HEK293 (cell line): Measurements from ENCODE around the gene ZSCAN31.

ENCODE experiments used
- CTCF ChIA-PET: fragments of 350-600 bp; formaldehyde crosslinking; extraction: SDS; loops from one replicate; lab custom pipeline; 2021; ENCODE audit warnings: antibody characterized with exemption; lab: Yijun Ruan, JAX
- POLR2A ChIA-PET: fragments of 300-600 bp; formaldehyde crosslinking; extraction: SDS; loops from one replicate; lab custom pipeline; 2020; ENCODE audit warnings: antibody characterized with exemption, inconsistent platforms; lab: Yijun Ruan, JAX
- H3K27ac ChIP-seq: fragments of 200-500 bp; sonication (Bioruptor generic); 2 replicates; pipeline ENCODE4 v1.5.1; 2014; ENCODE audit warnings: low read depth, low read length, control low read depth, inconsistent platforms; ENCODE audit errors: extremely low read depth
- H3K36me3 ChIP-seq, 2 experiments: fragments of 200-500 bp in 1 of 2; sonication (Bioruptor generic) in 1 of 2; 1 replicate in 1 of 2; 2 replicates in 1 of 2; pipeline ENCODE4 v1.5.1; 2014 to 2017; ENCODE audit warnings: inconsistent platforms in 2 of 2, low read length in 2 of 2; ENCODE audit not compliant: control insufficient read depth in 2 of 2, insufficient read depth in 1 of 2
- H3K4me1 ChIP-seq: fragments of 200-500 bp; sonication (Bioruptor generic); 2 replicates; pipeline ENCODE4 v1.5.1; 2014; ENCODE audit warnings: mild to moderate bottlenecking, low read length, inconsistent platforms; ENCODE audit not compliant: control insufficient read depth, insufficient read depth
- H3K4me3 ChIP-seq: 2 replicates; pipeline ENCODE4 v1.5.1; 2011; ENCODE audit warnings: low read depth, mild to moderate bottlenecking, control low read depth, low read length, moderate library complexity
- H3K9me3 ChIP-seq: fragments of 200-500 bp; sonication (Bioruptor generic); 2 replicates; pipeline ENCODE4 v1.5.1; 2014; ENCODE audit warnings: low read depth, low read length, inconsistent platforms; ENCODE audit not compliant: control insufficient read depth, insufficient read depth
- EGR2 ChIP-seq: fragments of 450-650 bp; formaldehyde crosslinking; IDR thresholded peaks from 2 replicates; pipeline ENCODE4 v1.5.1; 2016; ENCODE audit warnings: low read depth, missing biosample characterization, missing genetic modification characterization
- GLI4 ChIP-seq: fragments of 450-650 bp; formaldehyde crosslinking; IDR thresholded peaks from 2 replicates; pipeline ENCODE4 v1.5.1; 2016; ENCODE audit warnings: missing biosample characterization, missing genetic modification characterization
- IKZF3 ChIP-seq: fragments of 450-650 bp; IDR thresholded peaks from 2 replicates; pipeline ENCODE4 v1.5.0; 2018; ENCODE audit warnings: missing biosample characterization, mild to moderate bottlenecking, missing genetic modification characterization, moderate library complexity
- YY1 ChIP-seq: fragments of 450-650 bp; formaldehyde crosslinking; IDR thresholded peaks from 2 replicates; pipeline ENCODE4 v1.5.1; 2018; ENCODE audit warnings: missing biosample characterization, missing genetic modification characterization
- ZBTB7A ChIP-seq: fragments of 450-650 bp; formaldehyde crosslinking; IDR thresholded peaks from 2 replicates; pipeline ENCODE4 v1.5.1; 2016; ENCODE audit warnings: low read depth, missing biosample characterization, missing genetic modification characterization
- ZNF114 ChIP-seq: fragments of 450-650 bp; formaldehyde crosslinking; IDR thresholded peaks from 2 replicates; pipeline ENCODE4 v1.5.0; 2017; ENCODE audit warnings: missing biosample characterization, missing genetic modification characterization
- ZNF138 ChIP-seq: fragments of 450-650 bp; formaldehyde crosslinking; IDR thresholded peaks from 2 replicates; pipeline ENCODE4 v1.5.1; 2016; ENCODE audit warnings: missing biosample characterization, missing genetic modification characterization, borderline replicate concordance
- ZNF140 ChIP-seq: fragments of 450-650 bp; formaldehyde crosslinking; IDR thresholded peaks from 2 replicates; pipeline ENCODE4 v1.5.1; 2016; ENCODE audit warnings: missing biosample characterization, missing genetic modification characterization
- ZNF18 ChIP-seq: fragments of 450-650 bp; formaldehyde crosslinking; IDR thresholded peaks from 2 replicates; pipeline ENCODE4 v1.5.1; 2016; ENCODE audit warnings: missing biosample characterization, missing genetic modification characterization
- ZNF239 ChIP-seq: fragments of 450-650 bp; formaldehyde crosslinking; IDR thresholded peaks from 2 replicates; pipeline ENCODE4 v1.5.1; 2016; ENCODE audit warnings: missing biosample characterization, missing genetic modification characterization
- ZNF248 ChIP-seq: fragments of 450-650 bp; formaldehyde crosslinking; IDR thresholded peaks from 2 replicates; pipeline ENCODE4 v1.5.1; 2017; ENCODE audit warnings: missing biosample characterization, missing genetic modification characterization
- ZNF302 ChIP-seq: fragments of 450-650 bp; formaldehyde crosslinking; IDR thresholded peaks from 2 replicates; pipeline ENCODE4 v1.5.1; 2016; ENCODE audit warnings: missing biosample characterization, missing genetic modification characterization, low read depth
- ZNF311 ChIP-seq: fragments of 450-650 bp; formaldehyde crosslinking; IDR thresholded peaks from 2 replicates; pipeline ENCODE4 v1.5.1; 2017; ENCODE audit warnings: missing biosample characterization, missing genetic modification characterization, borderline replicate concordance
- ZNF341 ChIP-seq: fragments of 450-650 bp; formaldehyde crosslinking; IDR thresholded peaks from 2 replicates; pipeline ENCODE4; 2016; ENCODE audit warnings: low read depth, missing biosample characterization, missing genetic modification characterization
- ZNF488 ChIP-seq: fragments of 450-650 bp; formaldehyde crosslinking; IDR thresholded peaks from 2 replicates; pipeline ENCODE4 v1.5.1; 2016; ENCODE audit warnings: missing biosample characterization, missing genetic modification characterization
- ZNF513 ChIP-seq: fragments of 450-650 bp; IDR thresholded peaks from 2 replicates; pipeline ENCODE4 v1.5.1; 2018; ENCODE audit warnings: missing biosample characterization, missing genetic modification characterization
- ZNF518A ChIP-seq: fragments of 450-650 bp; formaldehyde crosslinking; conservative IDR thresholded peaks from 2 replicates; pipeline ENCODE4 v1.5.1; 2016; ENCODE audit warnings: low read depth, missing biosample characterization, missing genetic modification characterization
- ZNF521 ChIP-seq: fragments of 450-650 bp; formaldehyde crosslinking; IDR thresholded peaks from 2 replicates; pipeline ENCODE4 v1.5.1; 2017; ENCODE audit warnings: missing biosample characterization, mild to moderate bottlenecking, missing genetic modification characterization
- ZNF580 ChIP-seq: fragments of 450-650 bp; formaldehyde crosslinking; IDR thresholded peaks from 2 replicates; pipeline ENCODE4 v1.5.1; 2016; ENCODE audit warnings: missing biosample characterization, missing genetic modification characterization
- ZNF585B ChIP-seq: fragments of 450-650 bp; formaldehyde crosslinking; IDR thresholded peaks from 2 replicates; pipeline ENCODE4 v1.5.1; 2016; ENCODE audit warnings: missing biosample characterization, missing genetic modification characterization
- ZNF629 ChIP-seq: fragments of 450-650 bp; formaldehyde crosslinking; IDR thresholded peaks from 2 replicates; pipeline ENCODE4 v1.5.1; 2017; ENCODE audit warnings: missing biosample characterization, missing genetic modification characterization
- ZNF660 ChIP-seq: fragments of 450-650 bp; IDR thresholded peaks from 2 replicates; pipeline ENCODE4 v1.5.1; 2018; ENCODE audit warnings: missing biosample characterization, mild to moderate bottlenecking, missing genetic modification characterization
- ZNF670 ChIP-seq: fragments of 450-650 bp; formaldehyde crosslinking; IDR thresholded peaks from 2 replicates; pipeline ENCODE4 v1.5.1; 2016; ENCODE audit warnings: missing biosample characterization, missing genetic modification characterization, low read depth
- ZNF707 ChIP-seq: fragments of 450-650 bp; formaldehyde crosslinking; IDR thresholded peaks from 2 replicates; pipeline ENCODE4 v1.5.1; 2016; ENCODE audit warnings: missing biosample characterization, missing genetic modification characterization
- ZNF768 ChIP-seq: fragments of 450-650 bp; formaldehyde crosslinking; IDR thresholded peaks from 2 replicates; pipeline ENCODE4 v1.5.1; 2018; ENCODE audit warnings: missing biosample characterization, mild to moderate bottlenecking, missing genetic modification characterization
- ZNF777 ChIP-seq: fragments of 450-650 bp; formaldehyde crosslinking; IDR thresholded peaks from 2 replicates; pipeline ENCODE4 v1.5.1; 2017; ENCODE audit warnings: missing biosample characterization, missing genetic modification characterization, borderline replicate concordance
- ZSCAN23 ChIP-seq: fragments of 450-650 bp; formaldehyde crosslinking; IDR thresholded peaks from 2 replicates; pipeline ENCODE4 v1.5.1; 2016; ENCODE audit warnings: missing biosample characterization, missing genetic modification characterization

ZSCAN31 gene

GRCh38 chr6:28349344-28349891 lies 13.5 kb upstream of the ZSCAN31 start (continued):
- TF ChIP-seq ZNF311 = no peak

- H3K9me3 ChIP-seq = no peaks in the 10 kb centered on the region
- H3K36me3 ChIP-seq = no peaks in the 10 kb centered on the region
- no peak overlapping the region for H3K4me3 ChIP-seq
- POLR2A ChIA-PET = interaction anchor here (0.6 to 1.2 kb wide), 2 partner anchors 12 to 223 kb away, joined by 3 read pairs; partner anchors contain the start of gene ZSCAN16
- peaks cover 4% of the 10 kb centered on the region; the same call in 1 of the 2 replicates for H3K4me1 ChIP-seq
- H3K27ac ChIP-seq = no peak overlapping the region
- CTCF ChIA-PET = interaction anchor here (1.1 to 2.9 kb wide), 2 partner anchors 9 to 10 kb away, joined by 3 to 16 read pairs; no protein-coding TSS in a partner anchor
- TF ChIP-seq ZNF18 (tag by site-specific recombination) (no peak), GLI4 (no peak), ZNF488 (no peak), EGR2 (tag by site-specific recombination) (no peak), ZNF138 (no peak), ZNF670 (tag by site-specific recombination) (no peak), ZNF341 (tag by site-specific recombination) (no peak), ZNF302 (no peak), ZNF239 (tag by site-specific recombination) (no peak), ZNF777 (no peak), YY1 (tag by site-specific recombination) (no peak), ZNF629 (tag by site-specific recombination) (no peak), ZNF707 (no peak), ZSCAN23 (no peak), ZNF660 (tag by site-specific recombination) (no peak), ZNF585B (tag by site-specific recombination) (no peak), IKZF3 (tag by site-specific recombination) (no peak), ZNF140 (no peak)
These were observed 11.2 kb upstream of the ZSCAN31 start for GRCh38 chr6:28347119-28347518.

- Histone ChIP-seq H3K27ac (no peak overlapping the region), H3K9me3 (no peaks in the 10 kb centered on the region), H3K4me1 (no peaks in the 10 kb centered on the region), H3K36me3 (no peaks in the 10 kb centered on the region), H3K4me3 (no peak overlapping the region)
- ChIA-PET POLR2A (interaction anchor here (0.6 to 1.2 kb wide), 3 partner anchors 9 to 183 kb away, joined by 3 to 10 read pairs (median 6); partner anchors contain the start of gene ZSCAN31), CTCF (interaction anchor here (0.6 to 2.9 kb wide), 2 partner anchors 11 to 332 kb away, joined by 3 to 16 read pairs; no protein-coding TSS in a partner anchor)
- TF ChIP-seq ZNF580 = no peak
- no peak for TF ChIP-seq ZNF518A (tag by site-specific recombination)
- no peak for TF ChIP-seq ZBTB7A (tag by site-specific recombination)
- no peak for TF ChIP-seq ZNF114 (tag by site-specific recombination)
- TF ChIP-seq ZNF248 (tag by site-specific recombination) = no peak
- no peak for TF ChIP-seq ZNF521 (tag by site-specific recombination)
- TF ChIP-seq ZNF513 (tag by site-specific recombination) = no peak
- TF ChIP-seq ZNF768 (tag by site-specific recombination) = no peak
These were observed 9.3 kb upstream of the ZSCAN31 start for GRCh38 chr6:28345201-28345600.
